ENCODE data around the gene OR56B4. TPM values are rescaled to one million over a fixed set of nuclear protein-coding genes. Genes with fewer than 3 reads are reported as not detected.
"Not testable (repeated sequence)": the region's sequence is repeated elsewhere in the genome, so short reads cannot be mapped to it uniquely, and the experiment has no call there.

The OR56B4 gene
- total RNA-seq, 1 donor from 2014 or later, result not detected

- Mint-ChIP-seq H3K4me1 (no peaks in the 10 kb centered on the region), H3K4me3 (no peak overlapping the region), H3K27ac (no peak overlapping the region), H3K36me3 (no peaks in the 10 kb centered on the region), H3K9me3 (no peaks in the 10 kb centered on the region), H3K27me3 (ENCODE audit: insufficient read depth, low read depth) (no peaks in the 10 kb centered on the region)
- H3K9ac ChIP-seq, result no peak overlapping the region
- H3F3A ChIP-seq (ENCODE audit: low read depth), result peaks cover 2% of the 10 kb centered on the region
- H3K36me3 ChIP-seq, result no peaks in the 10 kb centered on the region
- H3K79me2 ChIP-seq (ENCODE audit: low read depth), result no peaks in the 10 kb centered on the region
- no peaks in the 10 kb centered on the region for H3K9me3 ChIP-seq (ENCODE audit: low read depth)
- H3K4me2 ChIP-seq, result no peak overlapping the region
- TF ChIP-seq EZH2 (IDR thresholded peaks at IDR 0.05), result no peak
- TF ChIP-seq CTCF (IDR thresholded peaks at IDR 0.05), result no peak
- no peak for TF ChIP-seq EZH2phosphoT487 (IDR thresholded peaks at IDR 0.05)
- no peak overlapping the region for H3K4me3 ChIP-seq
- no peak overlapping the region for H3K27ac ChIP-seq
- H3K27me3 ChIP-seq, result no peaks in the 10 kb centered on the region
- DNase-seq (ENCODE audit: low spot score), result no peak
- no peaks in the 10 kb centered on the region for H4K20me1 ChIP-seq (ENCODE audit: low read depth)
- H3K4me1 ChIP-seq, result no peaks in the 10 kb centered on the region
- H2AFZ ChIP-seq (replicated peaks), result no peak overlapping the region
These were observed 21.5 kb downstream of the OR56B4 start for GRCh38 chr11:6129011-6129410.

- H3K27me3 Mint-ChIP-seq (ENCODE audit: insufficient read depth, low read depth), result no peaks in the 10 kb centered on the region
- H3K4me3 Mint-ChIP-seq, result no peak overlapping the region
- no peak overlapping the region for H3K27ac Mint-ChIP-seq
- Histone ChIP-seq H3F3A (ENCODE audit: low read depth) (peaks cover 2% of the 10 kb centered on the region), H3K4me2 (no peak overlapping the region), H2AFZ (replicated peaks) (no peak overlapping the region), H3K36me3 (no peaks in the 10 kb centered on the region), H3K9me3 (ENCODE audit: low read depth) (no peaks in the 10 kb centered on the region), H3K4me3 (no peak overlapping the region), H3K4me1 (no peaks in the 10 kb centered on the region), H3K27ac (no peak overlapping the region), H3K27me3 (no peaks in the 10 kb centered on the region), H3K9ac (no peak overlapping the region), H3K79me2 (ENCODE audit: low read depth) (no peaks in the 10 kb centered on the region), H4K20me1 (ENCODE audit: low read depth) (no peaks in the 10 kb centered on the region)
- H3K4me1 Mint-ChIP-seq, result no peaks in the 10 kb centered on the region
- TF ChIP-seq CTCF (IDR thresholded peaks at IDR 0.05) (no peak), EZH2 (IDR thresholded peaks at IDR 0.05) (no peak), EZH2phosphoT487 (IDR thresholded peaks at IDR 0.05) (no peak)
- H3K9me3 Mint-ChIP-seq, result no peaks in the 10 kb centered on the region
- no peaks in the 10 kb centered on the region for H3K36me3 Mint-ChIP-seq
- no peak for DNase-seq (ENCODE audit: low spot score)
These were observed 22.2 kb downstream of the OR56B4 start for GRCh38 chr11:6129635-6130034.

GRCh38 chr11:6132431-6132830, 24.9 kb downstream of the OR56B4 start:
- no peaks in the 10 kb centered on the region for H3K4me1 Mint-ChIP-seq

GRCh38 chr11:6135936-6136335, 28.5 kb downstream of the OR56B4 start:
- H3K27me3 Mint-ChIP-seq (ENCODE audit: insufficient read depth, low read depth); H3K4me1 Mint-ChIP-seq; DNase-seq (ENCODE audit: low spot score); H3K27ac Mint-ChIP-seq; H4K20me1 ChIP-seq (ENCODE audit: low read depth); H3K36me3 Mint-ChIP-seq; H3K4me3 ChIP-seq; H3K4me1 ChIP-seq; H2AFZ ChIP-seq (replicated peaks); H3K79me2 ChIP-seq (ENCODE audit: low read depth); H3F3A ChIP-seq (ENCODE audit: low read depth); H3K27ac ChIP-seq; H3K4me3 Mint-ChIP-seq; H3K36me3 ChIP-seq; H3K27me3 ChIP-seq; H3K4me2 ChIP-seq; H3K9me3 ChIP-seq (ENCODE audit: low read depth); H3K9ac ChIP-seq; H3K9me3 Mint-ChIP-seq: not testable (repeated sequence)

More at GRCh38 chr11:6132431-6132830, 24.9 kb downstream of the OR56B4 start:
- Mint-ChIP-seq H3K9me3 (no peaks in the 10 kb centered on the region), H3K27ac (no peak overlapping the region), H3K27me3 (ENCODE audit: insufficient read depth, low read depth) (no peaks in the 10 kb centered on the region), H3K4me3 (no peak overlapping the region), H3K36me3 (no peaks in the 10 kb centered on the region)
- Histone ChIP-seq H3K36me3 (no peaks in the 10 kb centered on the region), H4K20me1 (ENCODE audit: low read depth) (no peaks in the 10 kb centered on the region), H3K27me3 (no peaks in the 10 kb centered on the region), H3F3A (ENCODE audit: low read depth) (no peaks in the 10 kb centered on the region), H3K4me1 (no peaks in the 10 kb centered on the region), H3K9me3 (ENCODE audit: low read depth) (no peaks in the 10 kb centered on the region), H3K4me2 (no peak overlapping the region), H3K4me3 (no peak overlapping the region), H3K27ac (no peak overlapping the region), H3K9ac (no peak overlapping the region), H2AFZ (replicated peaks) (no peak overlapping the region), H3K79me2 (ENCODE audit: low read depth) (no peaks in the 10 kb centered on the region)
- no peak for DNase-seq (ENCODE audit: low spot score)
- TF ChIP-seq EZH2 (IDR thresholded peaks at IDR 0.05), result no peak
- no peak for TF ChIP-seq CTCF (IDR thresholded peaks at IDR 0.05)
- TF ChIP-seq EZH2phosphoT487 (IDR thresholded peaks at IDR 0.05), result no peak
